Breast epithelium (tissue), 4 donors: Measurements from ENCODE around the gene CYP1B1. TPM values are rescaled to one million over a fixed set of nuclear protein-coding genes. Genes with fewer than 3 reads are reported as not detected.
A peak's percentile ranks its signal among the peaks of the same experiment; 100 is the strongest.

Experiments
- DNase-seq, 2 donors: peaks; one replicate each; pipeline ENCODE4 v3.0.0-alpha.2; 2019; ENCODE audit warnings: low spot score in 2 of 2
- H3K27ac ChIP-seq, 2 donors: fragments of 200-600 bp; sonication (generic) in 1 of 2; one replicate each; pipeline ENCODE4 v1.5.1; 2016 to 2019; ENCODE audit warnings: mild to moderate bottlenecking in 1 of 2
- H3K27me3 ChIP-seq, 2 donors: fragments of 200-600 bp; sonication (generic) in 1 of 2; one replicate each; pipeline versions ENCODE4 v1.5.1 to v1.6.0; 2017 to 2019; ENCODE audit warnings: control low read depth in 1 of 2, mild to moderate bottlenecking in 1 of 2
- H3K36me3 ChIP-seq: fragments of 200-600 bp; one replicate; pipeline ENCODE4 v1.5.1; 2019
- H3K4me1 ChIP-seq, 2 donors: fragments of 200-600 bp; sonication (generic); one replicate each; pipeline ENCODE4 v1.5.1; 2016 to 2019; ENCODE audit warnings: control low read depth in 1 of 2
- H3K4me3 ChIP-seq, 3 donors: fragments of 200-600 bp; sonication (generic); 1 replicate in 2 of 3; 2 replicates in 1 of 3; pipeline ENCODE4 v1.5.1; 2016 to 2019; ENCODE audit warnings: mild to moderate bottlenecking in 3 of 3, moderate library complexity in 2 of 3
- H3K9me3 ChIP-seq, 2 donors: fragments of 200-600 bp; sonication (generic) in 1 of 2; one replicate each; pipeline ENCODE4 v1.5.1; 2016 to 2019; ENCODE audit warnings: control low read depth in 1 of 2
- CTCF ChIP-seq, 3 donors: fragments of 450-650 bp; IDR thresholded peaks; one replicate each; pipeline ENCODE4 v1.5.1; 2016 to 2017; ENCODE audit warnings: antibody characterized with exemption in 3 of 3, mild to moderate bottlenecking in 3 of 3, moderate library complexity in 3 of 3
- POLR2A ChIP-seq: fragments of 450-650 bp; IDR thresholded peaks from one replicate; pipeline ENCODE4 v1.6.1; 2016; ENCODE audit warnings: antibody characterized with exemption, mild to moderate bottlenecking, moderate library complexity
- POLR2AphosphoS5 ChIP-seq, 3 donors: sonication (generic); formaldehyde crosslinking; IDR thresholded peaks; one replicate each; pipeline ENCODE4 v1.6.1; 2017; ENCODE audit warnings: antibody characterized with exemption in 3 of 3
- intact Hi-C: fragments of 100-400 bp; cut with DNase I; formaldehyde crosslinking; loops from one replicate; pipeline ENCODE4 v1.15.1; 2023; ENCODE audit warnings: low total_unique reads
- total RNA-seq, 3 donors: library from RNA; depleted of rRNA; stranded (reverse); fragments of >200 nt; gene quantifications; one replicate each; pipeline ENCODE4 v1.1.0, GENCODE V29; 2016

CYP1B1 gene
- total RNA-seq, 3 donors from 2014 or later: 32.9 to 166 (median 39.0) TPM

- Histone ChIP-seq H3K27ac (peak overlapping the region; percentile 56 to 90), H3K4me1 (no peaks in the 10 kb centered on the region), H3K36me3 (no peaks in the 10 kb centered on the region), H3K27me3 (no peaks in the 10 kb centered on the region), H3K9me3 (no peaks in the 10 kb centered on the region), H3K4me3 (peak overlapping the region; percentile 26 to 60 (median 30))
- DNase-seq: no peak
- TF ChIP-seq POLR2A (no peak), POLR2AphosphoS5 (IDR thresholded peaks at IDR 0.05) (no peak), CTCF (IDR thresholded peaks at IDR 0.05) (no peak)
- intact Hi-C loops: no loop called here
Observed at GRCh38 chr2:38037757-38038621, 38.0 kb downstream of the CYP1B1 start.

- Histone ChIP-seq H3K4me3 (peak overlapping the region in 1 of 3 donors; percentile 60), H3K9me3 (no peaks in the 10 kb centered on the region), H3K27ac (peak overlapping the region; percentile 56 to 90), H3K36me3 (no peaks in the 10 kb centered on the region), H3K4me1 (no peaks in the 10 kb centered on the region), H3K27me3 (no peaks in the 10 kb centered on the region)
- TF ChIP-seq POLR2AphosphoS5 (IDR thresholded peaks at IDR 0.05) (no peak), POLR2A (no peak)
- intact Hi-C loops: no loop called here
- DNase-seq: no peak
Observed at GRCh38 chr2:38037325-38037724, 38.6 kb downstream of the CYP1B1 start.

GRCh38 chr2:38035968-38036367, 40.0 kb downstream of the CYP1B1 start:
- Histone ChIP-seq H3K9me3 (no peaks in the 10 kb centered on the region), H3K27ac (no peak overlapping the region), H3K4me1 (no peaks in the 10 kb centered on the region), H3K27me3 (no peaks in the 10 kb centered on the region), H3K36me3 (no peaks in the 10 kb centered on the region), H3K4me3 (no peak overlapping the region)
- no peak for TF ChIP-seq POLR2A
- no peak for TF ChIP-seq POLR2AphosphoS5 (IDR thresholded peaks at IDR 0.05)
- TF ChIP-seq CTCF (IDR thresholded peaks at IDR 0.05): no peak
- DNase-seq: no peak
- intact Hi-C loops: no loop called here

- H3K9me3 ChIP-seq: no peaks in the 10 kb centered on the region
- no peak overlapping the region for H3K4me3 ChIP-seq
- TF ChIP-seq CTCF (IDR thresholded peaks at IDR 0.05) (no peak), POLR2A (no peak), POLR2AphosphoS5 (IDR thresholded peaks at IDR 0.05) (no peak)
- peak overlapping the region in 1 of 2 donors; percentile 21 for H3K27ac ChIP-seq
- DNase-seq: no peak
- intact Hi-C loops: no loop called here
- H3K36me3 ChIP-seq: no peaks in the 10 kb centered on the region
- no peaks in the 10 kb centered on the region for H3K27me3 ChIP-seq
- no peaks in the 10 kb centered on the region for H3K4me1 ChIP-seq
Observed at GRCh38 chr2:38033646-38034045, 42.3 kb downstream of the CYP1B1 start.

- no peaks in the 10 kb centered on the region for H3K27me3 ChIP-seq
- TF ChIP-seq CTCF (IDR thresholded peaks at IDR 0.05) (no peak), POLR2AphosphoS5 (IDR thresholded peaks at IDR 0.05) (no peak), POLR2A (no peak)
- no peak for DNase-seq
- no peaks in the 10 kb centered on the region for H3K4me1 ChIP-seq
- intact Hi-C loops: no loop called here
- H3K4me3 ChIP-seq: no peak overlapping the region
- H3K9me3 ChIP-seq: no peaks in the 10 kb centered on the region
- no peak overlapping the region for H3K27ac ChIP-seq
- no peaks in the 10 kb centered on the region for H3K36me3 ChIP-seq
Observed at GRCh38 chr2:38032946-38033345, 43.0 kb downstream of the CYP1B1 start.
